Mesendoderm (in vitro differentiated cells): ENCODE measurements around the gene U2AF1.
"Not testable (repeated sequence)": the region's sequence is repeated elsewhere in the genome, so short reads cannot be mapped to it uniquely, and the experiment has no call there.

Source experiments
- DNase-seq: peaks from one replicate; pipeline ENCODE4 v3.0.0; 2013
- H2AK5ac ChIP-seq: 2 replicates; pipeline ENCODE4 v1.6.1; 2013; ENCODE audit warnings: low read length, inconsistent platforms
- H2BK120ac ChIP-seq: 2 replicates; pipeline ENCODE4 v1.6.1; 2013; ENCODE audit warnings: low read depth, mild to moderate bottlenecking, low read length, moderate library complexity, mixed read lengths
- H2BK15ac ChIP-seq: replicated peaks from 2 replicates; pipeline ENCODE4 v1.6.1; 2013; ENCODE audit warnings: low read depth, mild to moderate bottlenecking, moderate library complexity
- H2BK5ac ChIP-seq: 2 replicates; pipeline ENCODE4 v1.6.1; 2013; ENCODE audit warnings: low read length, inconsistent platforms
- H3K18ac ChIP-seq: 2 replicates; pipeline ENCODE4 v1.6.1; 2013; ENCODE audit warnings: mild to moderate bottlenecking, low read length, mixed read lengths
- H3K23ac ChIP-seq: one replicate; pipeline ENCODE4 v1.6.1; 2013; ENCODE audit warnings: low read length
- H3K27ac ChIP-seq: 2 replicates; pipeline ENCODE4 v1.5.1; 2013; ENCODE audit warnings: low read depth, mild to moderate bottlenecking, inconsistent platforms, low read length, moderate library complexity
- H3K27me3 ChIP-seq: 2 replicates; pipeline ENCODE4 v1.6.1; 2013; ENCODE audit warnings: low read length, control low read depth, mild to moderate bottlenecking, inconsistent platforms; ENCODE audit not compliant: insufficient read depth, poor library complexity
- H3K36me3 ChIP-seq: 2 replicates; pipeline ENCODE4 v1.6.1; 2013; ENCODE audit warnings: low read length, inconsistent platforms; ENCODE audit not compliant: control insufficient read depth, insufficient read depth
- H3K4ac ChIP-seq: one replicate; pipeline ENCODE4 v1.6.1; 2013; ENCODE audit warnings: low read depth, mild to moderate bottlenecking, low read length, moderate library complexity
- H3K4me1 ChIP-seq: 2 replicates; pipeline ENCODE4 v1.6.1; 2013; ENCODE audit warnings: low read depth, low read length, inconsistent platforms; ENCODE audit not compliant: control insufficient read depth
- H3K4me2 ChIP-seq: 2 replicates; pipeline ENCODE4 v1.6.1; 2013; ENCODE audit warnings: low read length
- H3K4me3 ChIP-seq: 2 replicates; pipeline ENCODE4 v1.5.1; 2013; ENCODE audit warnings: mild to moderate bottlenecking, low read length
- H3K56ac ChIP-seq: one replicate; pipeline ENCODE4 v1.6.1; 2013; ENCODE audit warnings: low read length
- H3K79me1 ChIP-seq: 2 replicates; pipeline ENCODE4 v1.6.1; 2013; ENCODE audit warnings: low read length, inconsistent platforms
- H3K79me2 ChIP-seq: 2 replicates; pipeline ENCODE4 v1.6.1; 2013; ENCODE audit warnings: mild to moderate bottlenecking, low read length; ENCODE audit not compliant: control insufficient read depth, insufficient read depth
- H3K9ac ChIP-seq: 2 replicates; pipeline ENCODE4 v1.6.1; 2013; ENCODE audit warnings: low read length, inconsistent platforms
- H4K5ac ChIP-seq: one replicate; pipeline ENCODE4 v1.6.1; 2013; ENCODE audit warnings: low read length
- H4K8ac ChIP-seq: one replicate; pipeline ENCODE4 v1.6.1; 2013; ENCODE audit warnings: low read depth, mild to moderate bottlenecking, control low read depth, low read length, moderate library complexity
- WGBS: extraction: QIAGEN DNeasy Blood & Tissue Kit; methylation state at CpG from one replicate; pipeline ENCODE4 v1.1.7; 2013; ENCODE audit warnings: low lambda C conversion rate, missing lambda C conversion rate; ENCODE audit not compliant: insufficient coverage; ENCODE audit errors: extremely low coverage; 5-methylcytosine and 5-hydroxymethylcytosine counted together

U2AF1 gene

DNA sequence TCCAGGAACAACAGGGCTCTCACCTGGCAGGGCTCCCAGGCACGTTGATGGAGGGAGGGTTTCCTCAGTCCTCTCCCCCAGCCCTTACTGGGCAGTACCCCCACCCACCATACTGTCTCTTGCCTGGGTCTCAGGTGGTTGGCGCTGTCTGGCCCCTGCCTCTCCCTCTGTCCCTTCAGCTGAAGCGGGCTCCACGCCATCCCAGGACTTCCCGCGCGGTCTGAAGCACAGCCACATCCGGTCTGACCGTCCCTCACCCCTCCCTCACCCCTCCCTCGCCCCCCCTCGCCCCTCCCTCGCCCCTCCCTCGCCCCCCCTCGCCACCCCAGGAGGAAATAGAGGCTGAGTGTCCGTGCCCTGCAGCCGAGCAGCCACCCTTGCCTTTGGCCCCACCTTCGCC, 34.0 kb upstream of the U2AF1 start:
- H2AK5ac ChIP-seq, H4K8ac ChIP-seq, H3K27me3 ChIP-seq, H3K79me1 ChIP-seq, H2BK5ac ChIP-seq, H3K9ac ChIP-seq, H3K27ac ChIP-seq, H3K23ac ChIP-seq, H3K4me3 ChIP-seq, DNase-seq, H3K18ac ChIP-seq, H4K5ac ChIP-seq, H3K4me2 ChIP-seq, H3K4me1 ChIP-seq, H3K79me2 ChIP-seq, H2BK15ac ChIP-seq, H3K4ac ChIP-seq, H3K56ac ChIP-seq, H2BK120ac ChIP-seq, H3K36me3 ChIP-seq: not testable (repeated sequence)
- WGBS = no CpG with 5 or more reads among the region's 17 CpGs

DNA sequence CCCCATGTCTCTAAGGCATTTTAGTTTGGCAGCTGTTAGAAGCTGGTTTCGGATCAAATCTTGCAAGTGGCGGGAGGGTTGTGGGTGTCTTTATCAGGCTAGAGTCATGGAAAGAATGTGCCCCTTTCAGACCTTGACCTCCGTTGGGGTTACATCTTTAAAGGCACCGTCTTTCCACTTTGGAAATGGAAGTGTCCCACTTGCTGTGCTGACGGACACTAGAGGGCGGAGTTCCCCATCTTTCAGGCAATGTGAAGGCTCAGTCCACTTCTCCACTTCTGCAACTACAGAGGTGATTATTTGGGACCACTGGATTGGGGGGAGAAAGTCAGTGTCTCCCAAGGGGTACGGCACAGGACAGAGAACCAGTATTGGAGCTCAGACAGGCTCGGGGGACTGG, 31.6 kb upstream of the U2AF1 start:
- WGBS = no CpG with 5 or more reads among the region's 8 CpGs
- not testable (repeated sequence) for H2BK120ac ChIP-seq, H4K8ac ChIP-seq, H3K4me3 ChIP-seq, H3K27me3 ChIP-seq, H3K36me3 ChIP-seq, H4K5ac ChIP-seq, H3K4ac ChIP-seq, H2AK5ac ChIP-seq, H3K4me2 ChIP-seq, H3K79me2 ChIP-seq, H3K18ac ChIP-seq, H3K9ac ChIP-seq, H3K4me1 ChIP-seq, H3K27ac ChIP-seq, H3K79me1 ChIP-seq, DNase-seq, H2BK5ac ChIP-seq, H3K56ac ChIP-seq, H3K23ac ChIP-seq, H2BK15ac ChIP-seq

DNA sequence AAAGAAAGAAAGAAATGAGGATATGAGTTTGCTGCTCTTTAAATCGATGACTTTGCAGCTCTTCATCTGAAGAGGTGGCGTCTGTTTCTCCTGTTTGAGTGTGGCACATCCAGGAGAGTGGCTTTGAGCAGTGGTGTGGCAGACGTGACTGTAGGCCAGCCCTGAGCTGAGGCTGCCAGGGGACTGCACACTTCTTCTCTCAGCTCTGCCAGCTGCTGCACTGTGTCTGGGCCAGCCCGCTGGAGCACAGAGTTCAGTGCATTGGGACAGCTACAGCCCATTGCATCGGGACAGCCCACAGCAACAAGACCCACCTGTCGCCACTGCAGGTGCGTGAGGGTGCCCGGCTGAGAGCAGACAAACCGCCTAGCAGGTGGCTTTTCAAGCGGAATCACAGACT, 27.1 kb upstream of the U2AF1 start:
- H2AK5ac ChIP-seq, H3K56ac ChIP-seq, H2BK120ac ChIP-seq, H2BK15ac ChIP-seq, H4K8ac ChIP-seq, H3K4me1 ChIP-seq, H4K5ac ChIP-seq, H3K18ac ChIP-seq, H3K36me3 ChIP-seq, DNase-seq, H3K4ac ChIP-seq, H3K27ac ChIP-seq, H3K27me3 ChIP-seq, H3K23ac ChIP-seq, H2BK5ac ChIP-seq, H3K4me3 ChIP-seq, H3K79me1 ChIP-seq, H3K4me2 ChIP-seq, H3K79me2 ChIP-seq, H3K9ac ChIP-seq: not testable (repeated sequence)
- no CpG with 5 or more reads among the region's 10 CpGs for WGBS

DNA sequence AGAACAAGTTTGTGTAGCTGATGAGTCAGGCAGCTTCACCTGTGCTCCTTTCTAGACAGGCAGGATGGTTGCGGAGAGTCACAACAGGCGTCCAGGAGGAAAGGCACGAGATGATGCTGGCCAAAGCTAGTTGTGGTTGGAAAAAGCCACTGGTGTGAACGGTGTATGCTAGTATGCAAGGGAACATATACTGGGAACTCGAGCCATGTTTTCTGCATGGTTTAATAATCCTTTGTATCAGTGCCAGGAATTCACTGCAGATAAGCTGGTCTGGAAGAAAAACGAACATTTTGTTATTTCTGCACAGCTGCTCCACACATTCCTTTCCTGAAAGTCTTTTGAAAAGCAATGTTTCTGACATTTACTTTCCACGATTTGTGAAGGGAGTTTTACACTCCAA, 22.7 kb upstream of the U2AF1 start:
- H2AK5ac ChIP-seq, H3K27ac ChIP-seq, H3K4me1 ChIP-seq, H3K36me3 ChIP-seq, H3K9ac ChIP-seq, H3K4ac ChIP-seq, H3K23ac ChIP-seq, H3K4me2 ChIP-seq, H3K27me3 ChIP-seq, H3K4me3 ChIP-seq, H3K79me1 ChIP-seq, H3K18ac ChIP-seq, H3K79me2 ChIP-seq, H3K56ac ChIP-seq, H4K5ac ChIP-seq, DNase-seq, H2BK5ac ChIP-seq, H4K8ac ChIP-seq, H2BK15ac ChIP-seq, H2BK120ac ChIP-seq: not testable (repeated sequence)
- WGBS = no CpG with 5 or more reads among the region's 7 CpGs

DNA sequence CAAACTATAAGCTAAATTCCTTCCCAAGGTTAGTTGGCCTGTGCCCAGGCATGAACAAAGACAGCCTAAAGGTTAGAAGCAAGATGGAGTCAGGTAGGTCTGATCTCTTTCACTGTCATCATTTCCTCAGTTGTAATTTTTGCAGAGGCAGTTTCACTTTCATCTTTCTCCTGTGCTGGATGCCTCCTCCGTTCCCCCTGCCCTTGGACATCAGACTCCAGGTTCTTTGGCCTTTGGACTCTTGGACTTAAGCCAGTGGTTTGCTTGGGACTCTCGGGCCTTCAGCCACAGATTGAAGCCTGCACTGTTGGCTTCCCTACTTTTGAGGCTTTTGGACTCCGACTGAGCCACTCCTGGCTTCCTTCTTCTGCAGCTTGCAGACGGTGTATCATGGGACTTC, 8.6 kb upstream of the U2AF1 start:
- H3K27me3 ChIP-seq, H3K36me3 ChIP-seq, H3K4me1 ChIP-seq, H3K9ac ChIP-seq, H2BK5ac ChIP-seq, H3K79me1 ChIP-seq, H2AK5ac ChIP-seq, DNase-seq, H3K56ac ChIP-seq, H3K79me2 ChIP-seq, H2BK15ac ChIP-seq, H4K5ac ChIP-seq, H3K4me3 ChIP-seq, H3K4me2 ChIP-seq, H3K23ac ChIP-seq, H3K18ac ChIP-seq, H4K8ac ChIP-seq, H3K27ac ChIP-seq, H3K4ac ChIP-seq, H2BK120ac ChIP-seq: not testable (repeated sequence)
- WGBS = no CpG with 5 or more reads among the region's 4 CpGs

DNA sequence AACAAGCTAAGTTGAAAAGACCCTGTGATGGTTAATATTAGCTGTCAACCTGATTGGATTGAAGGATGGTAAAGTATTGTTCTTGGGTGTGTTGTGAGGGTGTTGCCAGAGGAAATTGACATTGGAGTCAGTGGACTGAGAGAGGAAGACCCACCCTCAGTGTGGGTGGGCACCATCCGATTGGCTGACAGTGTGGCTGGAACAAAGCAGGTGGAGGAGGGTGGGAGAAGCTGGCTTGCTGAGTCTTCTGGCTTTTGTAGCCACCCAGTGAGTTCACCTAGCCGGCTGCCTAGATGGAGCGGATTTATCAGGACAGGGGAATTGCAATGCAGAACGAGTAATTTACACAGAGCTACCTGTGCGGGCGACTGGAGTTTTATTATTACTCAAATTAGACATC, 7.1 kb upstream of the U2AF1 start:
- not testable (repeated sequence) for H3K36me3 ChIP-seq, H2BK15ac ChIP-seq, H3K79me2 ChIP-seq, H3K4me1 ChIP-seq, H4K8ac ChIP-seq, H3K79me1 ChIP-seq, H3K18ac ChIP-seq, H2BK120ac ChIP-seq, H4K5ac ChIP-seq, H3K4me2 ChIP-seq, H3K4ac ChIP-seq, H3K27me3 ChIP-seq, H2AK5ac ChIP-seq, H3K4me3 ChIP-seq, H3K9ac ChIP-seq, H3K23ac ChIP-seq, H3K27ac ChIP-seq, H2BK5ac ChIP-seq, DNase-seq, H3K56ac ChIP-seq
- no CpG with 5 or more reads among the region's 6 CpGs for WGBS
